A549 (cell line): Measurements from ENCODE around the gene AJUBA. TPM values are rescaled to one million over a fixed set of nuclear protein-coding genes. Genes with fewer than 3 reads are reported as not detected.

Experiments used
- ATAC-seq, 2 experiments: fragments of 200-7000 bp in 1 of 2; fragments of >200 bp in 1 of 2; cut with Nextera tagmentation in 1 of 2; cut with Tn5 transposase in 1 of 2; 3 replicates each; pipeline versions ENCODE4 v1.8.0 to v1.9.1; 2018 to 2020; ENCODE audit warnings: mild to moderate bottlenecking in 1 of 2, moderate library complexity in 1 of 2
- CTCF ChIA-PET: fragments of 300-600 bp; sonication (Branson Sonifier 250); formaldehyde crosslinking; extraction: SDS; loops from one replicate; lab custom pipeline; 2021; ENCODE audit warnings: antibody characterized with exemption, inconsistent platforms; lab: Yijun Ruan, JAX
- POLR2A ChIA-PET: fragments of 350-600 bp; formaldehyde crosslinking; extraction: SDS; loops from one replicate; lab custom pipeline; 2021; ENCODE audit warnings: antibody characterized with exemption, inconsistent platforms; lab: Yijun Ruan, JAX
- DNase-seq, 2 experiments: peaks; one replicate each; pipeline versions ENCODE4 v3.0.0 to v3.0.0-alpha.2; 2011 to 2016; ENCODE audit warnings: low read depth in 1 of 2, low spot score in 1 of 2
- FAIRE-seq: peaks from 2 replicates; lab custom pipeline; 2011; peaks lifted over from hg19 to GRCh38; lab: Jason Lieb, UNC
- H3K27ac ChIP-seq, 2 experiments: fragments of >200 bp; sonication (Bioruptor Twin); formaldehyde crosslinking; 3 replicates each; pipeline ENCODE4 v1.5.1; 2016 to 2017
- H3K4me1 ChIP-seq: fragments of >200 bp; sonication (Bioruptor Twin); formaldehyde crosslinking; 3 replicates; pipeline ENCODE4 v1.6.1; 2016
- H3K4me2 ChIP-seq: fragments of >200 bp; sonication (Bioruptor Twin); formaldehyde crosslinking; 3 replicates; pipeline ENCODE4 v1.6.1; 2016
- H3K4me3 ChIP-seq: fragments of >200 bp; sonication (Bioruptor Twin); formaldehyde crosslinking; 3 replicates; pipeline ENCODE4 v1.5.1; 2016
- H3K9me3 ChIP-seq: fragments of >200 bp; sonication (Bioruptor Twin); formaldehyde crosslinking; 3 replicates; pipeline ENCODE4 v1.6.1; 2016
- CHD2 ChIP-seq: fragments of 150-350 bp; IDR thresholded peaks from 2 replicates; pipeline ENCODE4 v1.6.1; 2014; ENCODE audit warnings: low read length; ENCODE audit not compliant: partially characterized antibody
- CHD4 ChIP-seq: fragments of 200-600 bp; sonication (generic); IDR thresholded peaks from 2 replicates; pipeline ENCODE4 v1.6.1; 2016; ENCODE audit warnings: antibody characterized with exemption, mild to moderate bottlenecking, borderline replicate concordance
- EHF ChIP-seq: fragments of 250-450 bp; sonication (Bioruptor Pico); IDR thresholded peaks from 2 replicates; pipeline ENCODE4 v1.5.0; 2020; ENCODE audit warnings: mild to moderate bottlenecking
- EHMT2 ChIP-seq: fragments of 200-600 bp; sonication (generic); IDR thresholded peaks from 2 replicates; pipeline ENCODE4 v1.6.1; 2016; ENCODE audit warnings: antibody characterized with exemption, low read depth, mild to moderate bottlenecking, moderate library complexity
- EP300 ChIP-seq, 2 experiments: fragments of >200 bp; sonication (Bioruptor Twin); formaldehyde crosslinking; IDR thresholded peaks; 2 replicates in 1 of 2; 3 replicates in 1 of 2; pipeline ENCODE4 v1.6.1; 2016 to 2017
- ESRRA ChIP-seq: fragments of 150-350 bp; IDR thresholded peaks from 2 replicates; pipeline ENCODE4 v1.6.1; 2014; ENCODE audit warnings: mild to moderate bottlenecking, low read length, borderline replicate concordance
- FOSL2 ChIP-seq, 2 experiments: fragments of 450-650 bp in 1 of 2; fragments of >200 bp in 1 of 2; sonication (Bioruptor Twin) in 1 of 2; formaldehyde crosslinking; IDR thresholded peaks; 2 replicates each; pipeline versions ENCODE4 v1.5.0 to v1.6.1; 2016 to 2020; ENCODE audit warnings: mild to moderate bottlenecking in 1 of 2, moderate library complexity in 1 of 2
- HEYL ChIP-seq: fragments of 250-450 bp; sonication (Bioruptor Pico); IDR thresholded peaks from 2 replicates; pipeline ENCODE4 v1.8.0; 2021; ENCODE audit warnings: mild to moderate bottlenecking, moderate library complexity
- HOXB13 ChIP-seq: fragments of 250-450 bp; sonication (Bioruptor Pico); IDR thresholded peaks from 2 replicates; pipeline ENCODE4 v1.5.0; 2020; ENCODE audit warnings: low read depth, mild to moderate bottlenecking, moderate library complexity
- JUN ChIP-seq, 2 experiments: fragments of >200 bp; sonication (Bioruptor Twin); formaldehyde crosslinking; IDR thresholded peaks; 2 replicates in 1 of 2; 3 replicates in 1 of 2; pipeline ENCODE4 v1.6.1; 2016 to 2017
- JUNB ChIP-seq: fragments of >200 bp; sonication (Bioruptor Twin); formaldehyde crosslinking; IDR thresholded peaks from 2 replicates; pipeline ENCODE4 v1.6.1; 2016
- NPAS2 ChIP-seq: fragments of 250-450 bp; sonication (Bioruptor Pico); IDR thresholded peaks from 2 replicates; pipeline ENCODE4 v1.8.0; 2022; ENCODE audit warnings: mild to moderate bottlenecking, moderate library complexity, borderline replicate concordance
- POLR2A ChIP-seq: IDR thresholded peaks from 2 replicates; pipeline ENCODE4 v1.6.1; 2012; ENCODE audit warnings: mild to moderate bottlenecking, low read length
- POLR2AphosphoS2 ChIP-seq: conservative IDR thresholded peaks from 2 replicates; pipeline ENCODE4 v1.6.1; 2012; ENCODE audit warnings: low read length, improper control_type of control experiment, inconsistent platforms
- RAD21 ChIP-seq, 2 experiments: fragments of >200 bp in 1 of 2; sonication (Bioruptor Twin) in 1 of 2; formaldehyde crosslinking in 1 of 2; IDR thresholded peaks in 1 of 2; conservative IDR thresholded peaks in 1 of 2; 2 replicates in 1 of 2; 3 replicates in 1 of 2; pipeline ENCODE4 v1.6.1; 2012 to 2018; ENCODE audit warnings: inconsistent platforms in 1 of 2
- RARB ChIP-seq: fragments of 250-450 bp; sonication (Bioruptor Pico); IDR thresholded peaks from 2 replicates; pipeline ENCODE4 v1.8.0; 2021; ENCODE audit warnings: mild to moderate bottlenecking, moderate library complexity
- RFX5 ChIP-seq: fragments of 450-650 bp; IDR thresholded peaks from 2 replicates; pipeline ENCODE4 v1.7.1; 2014; ENCODE audit warnings: antibody characterized with exemption, mild to moderate bottlenecking, moderate library complexity
- SMC3 ChIP-seq: fragments of >200 bp; sonication (Bioruptor Twin); formaldehyde crosslinking; IDR thresholded peaks from 3 replicates; pipeline ENCODE4 v1.6.1; 2018; ENCODE audit warnings: inconsistent platforms
- WGBS: methylation state at CpG from one replicate; pipeline ENCODE4 v1.1.6; 2017; ENCODE audit errors: missing lambda C conversion rate; 5-methylcytosine and 5-hydroxymethylcytosine counted together
- polyA plus RNA-seq, 4 experiments: library from polyadenylated mRNA; depleted of rRNA in 3 of 4; stranded (reverse); fragments of >200 nt; fragmentation: RNase III in 1 of 4; extraction: RNeasy Plus Mini Kit Qiagen cat#74134 plus additional on column Dnase treatment in 1 of 4; gene quantifications; 2 replicates in 3 of 4; 3 replicates in 1 of 4; pipeline ENCODE4 v1.2.3, GENCODE V29; 2011 to 2017
- TF ChIP-seq, protein P1 (sequence below): IDR thresholded peaks from 2 replicates; pipeline ENCODE4 v1.6.1; 2012
- TF ChIP-seq, protein P2 (sequence below): IDR thresholded peaks from 2 replicates; pipeline ENCODE4 v1.6.1; 2012; ENCODE audit warnings: low read depth, borderline replicate concordance

Gene AJUBA
- polyA plus RNA-seq, 2 of the 4 experiments (the other 2 are of a cell fraction), result 53.4 to 98.0 TPM

DNA sequence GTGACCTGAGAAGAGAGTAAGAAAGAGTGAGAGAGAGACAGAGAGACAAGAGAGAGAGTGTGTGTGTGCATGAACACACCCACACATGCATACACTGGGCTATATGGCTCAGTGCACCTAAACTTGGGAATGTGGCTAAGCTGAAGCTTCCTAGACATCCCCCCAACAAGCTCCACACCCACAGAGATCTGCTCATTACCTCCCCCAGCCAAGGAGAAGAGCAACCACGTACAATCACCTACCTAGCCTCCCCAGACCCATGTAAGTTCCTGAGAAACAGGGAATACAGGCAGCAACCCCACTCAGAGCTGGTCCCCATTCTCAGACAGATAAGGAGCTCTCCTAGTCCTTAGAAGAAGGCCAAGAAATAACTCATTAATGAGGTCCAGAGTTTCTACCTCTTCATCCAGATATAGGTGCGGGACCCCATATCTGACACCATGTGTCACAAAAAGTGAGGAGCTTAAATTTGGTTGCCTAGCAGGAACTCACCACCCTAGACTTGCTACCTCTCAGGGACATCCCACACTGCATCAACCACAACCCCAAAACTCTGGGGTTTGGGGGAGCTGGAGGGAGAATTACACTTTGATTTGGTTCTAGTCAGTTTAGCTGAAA lies 9.9 kb downstream of the AJUBA start:
- Histone ChIP-seq H3K4me3 (no peak overlapping the region), H3K4me1 (peaks cover 52% of the 10 kb centered on the region), H3K4me2 (no peak overlapping the region), H3K27ac (peak overlapping the region in 1 of 2 experiments; percentile 28; a peak in 1 of 6 replicates), H3K9me3 (no peaks in the 10 kb centered on the region)
- ATAC-seq (no peak), FAIRE-seq (no peak), DNase-seq (no peak)
- POLR2A ChIA-PET, result interaction anchor here (0.8 to 3.3 kb wide), 4 partner anchors 10 to 43 kb away, joined by 3 to 33 read pairs (median 11); partner anchors contain the start of genes AJUBA, HAUS4 and PRMT5
- CTCF ChIA-PET, result interaction anchor here (0.6 to 34.0 kb wide), 25 partner anchors 9 to 416 kb away, joined by 3 to 1206 read pairs (median 6); partner anchors contain the start of genes AJUBA, CDH24, HAUS4 and PRMT5
- WGBS, result 97% methylated on average over 2 of the region's 2 CpGs
- TF ChIP-seq POLR2AphosphoS2 (no peak), RARB (no peak), EHMT2 (no peak), JUN (IDR thresholded peaks at IDR 0.05) (0 out of 5 replicates have a peak, but pooled peaks of 1 of the 2 experiments have one; percentile 27)
- TF ChIP-seq, protein P1, sequence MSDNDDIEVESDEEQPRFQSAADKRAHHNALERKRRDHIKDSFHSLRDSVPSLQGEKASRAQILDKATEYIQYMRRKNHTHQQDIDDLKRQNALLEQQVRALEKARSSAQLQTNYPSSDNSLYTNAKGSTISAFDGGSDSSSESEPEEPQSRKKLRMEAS, result no peak
- TF ChIP-seq, protein P2, sequence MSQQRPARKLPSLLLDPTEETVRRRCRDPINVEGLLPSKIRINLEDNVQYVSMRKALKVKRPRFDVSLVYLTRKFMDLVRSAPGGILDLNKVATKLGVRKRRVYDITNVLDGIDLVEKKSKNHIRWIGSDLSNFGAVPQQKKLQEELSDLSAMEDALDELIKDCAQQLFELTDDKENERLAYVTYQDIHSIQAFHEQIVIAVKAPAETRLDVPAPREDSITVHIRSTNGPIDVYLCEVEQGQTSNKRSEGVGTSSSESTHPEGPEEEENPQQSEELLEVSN, result no peak

DNA sequence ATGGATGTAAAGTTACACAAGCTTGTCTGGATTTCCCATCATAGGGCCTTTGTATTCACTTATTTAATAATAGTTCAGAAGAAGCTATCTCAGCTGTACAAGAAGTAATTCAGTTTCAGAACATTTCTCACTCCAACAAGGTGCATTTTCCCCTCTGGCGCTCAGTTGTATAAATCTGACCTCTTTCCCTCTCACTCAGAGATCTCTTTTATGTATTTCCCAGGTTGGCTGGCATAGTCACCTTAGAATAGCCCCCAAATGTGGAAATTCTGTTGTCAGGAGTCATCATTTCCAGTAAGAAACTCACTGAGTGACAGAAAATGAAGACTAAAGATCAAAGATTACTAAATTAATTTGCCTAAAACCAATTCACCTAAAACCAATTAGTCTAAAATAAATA lies 11.2 kb downstream of the AJUBA start:
- ChIA-PET POLR2A (interaction anchor here (1.2 kb wide), 1 partner anchor 30 kb away, joined by 3 read pairs; no protein-coding TSS in a partner anchor), CTCF (interaction anchor here (4.3 to 18.8 kb wide), 3 partner anchors 17 to 41 kb away, joined by 30 to 646 read pairs (median 47); partner anchors contain the start of genes AJUBA, HAUS4 and PRMT5)
- FAIRE-seq (no peak), DNase-seq (no peak), ATAC-seq (no peak)
- Histone ChIP-seq H3K4me2 (no peak overlapping the region), H3K4me1 (peaks cover 49% of the 10 kb centered on the region), H3K27ac (no peak overlapping the region), H3K9me3 (no peaks in the 10 kb centered on the region), H3K4me3 (no peak overlapping the region)
- WGBS, result 89% methylated on average over 1 of the region's 1 CpG
- TF ChIP-seq NPAS2 (CRISPR knock-in tag) (no peak), CHD4 (no peak), EHF (CRISPR knock-in tag) (no peak), POLR2A (no peak), RFX5 (no peak), EP300 (IDR thresholded peaks at IDR 0.05) (no peak), RARB (no peak), CHD2 (no peak), JUNB (no peak), HEYL (CRISPR knock-in tag) (no peak), FOSL2 (IDR thresholded peaks at IDR 0.05) (no peak), FOSL2 (CRISPR knock-in tag; IDR thresholded peaks at IDR 0.05) (no peak), SMC3 (no peak), ESRRA (no peak)

DNA sequence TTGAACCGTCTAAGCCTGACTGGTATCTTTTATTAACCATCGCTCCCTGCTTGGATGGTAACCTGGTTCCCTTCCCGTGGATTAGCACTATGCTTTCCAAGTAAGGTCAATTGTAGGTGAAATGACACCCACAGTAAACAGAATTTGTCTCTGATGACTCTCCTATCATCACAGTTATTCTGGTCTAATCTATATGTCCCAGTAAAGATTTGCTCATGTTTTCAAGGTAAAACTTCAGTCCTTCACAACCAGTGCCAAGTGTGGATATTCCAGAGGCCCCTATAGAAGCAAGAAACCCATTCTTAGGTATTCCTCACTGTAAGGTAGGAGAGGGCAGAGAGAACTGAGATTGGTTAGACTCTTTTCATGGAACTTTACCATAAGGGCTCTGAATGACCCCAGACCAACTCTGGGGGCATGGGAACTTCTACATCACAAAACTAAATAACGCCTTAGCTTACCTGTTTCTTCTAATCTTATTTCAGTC lies 15.5 kb downstream of the AJUBA start:
- no peak for DNase-seq
- Histone ChIP-seq H3K4me3 (no peak overlapping the region), H3K4me1 (peaks cover 11% of the 10 kb centered on the region), H3K9me3 (no peaks in the 10 kb centered on the region), H3K4me2 (peak overlapping the region; percentile 9; the same call in 1 of the 3 replicates), H3K27ac (no peak overlapping the region; a peak in 1 of 6 replicates)
- POLR2A ChIA-PET, result interaction anchor here (1.4 to 1.6 kb wide), 2 partner anchors 10 kb away, joined by 3 to 6 read pairs; partner anchors contain the start of gene HAUS4
- FAIRE-seq, result no peak
- TF ChIP-seq JUNB (no peak), HEYL (CRISPR knock-in tag) (no peak), RAD21 (conservative IDR thresholded peaks at IDR 0.05 in 1 of 2, IDR thresholded peaks at IDR 0.05 in 1 of 2) (no peak), HOXB13 (no peak), FOSL2 (IDR thresholded peaks at IDR 0.05) (no peak), FOSL2 (CRISPR knock-in tag; IDR thresholded peaks at IDR 0.05) (no peak)
- WGBS, result 68% methylated on average over 4 of the region's 4 CpGs
- ATAC-seq, result peak; percentile 46 to 52; a peak in 5 of 6 replicates
- CTCF ChIA-PET, result interaction anchor here (0.8 to 18.8 kb wide), 4 partner anchors 11 to 91 kb away, joined by 4 to 646 read pairs (median 15); partner anchors contain the start of genes AJUBA and CDH24
